ENCODE measurements around the gene FRAS1. TPM values are rescaled to one million over a fixed set of nuclear protein-coding genes. Genes with fewer than 3 reads are reported as not detected.

FRAS1 gene
- polyA plus RNA-seq, 2 of the 4 experiments (the other 2 are of a cell fraction) = 2.3 to 5.8 TPM

DNA sequence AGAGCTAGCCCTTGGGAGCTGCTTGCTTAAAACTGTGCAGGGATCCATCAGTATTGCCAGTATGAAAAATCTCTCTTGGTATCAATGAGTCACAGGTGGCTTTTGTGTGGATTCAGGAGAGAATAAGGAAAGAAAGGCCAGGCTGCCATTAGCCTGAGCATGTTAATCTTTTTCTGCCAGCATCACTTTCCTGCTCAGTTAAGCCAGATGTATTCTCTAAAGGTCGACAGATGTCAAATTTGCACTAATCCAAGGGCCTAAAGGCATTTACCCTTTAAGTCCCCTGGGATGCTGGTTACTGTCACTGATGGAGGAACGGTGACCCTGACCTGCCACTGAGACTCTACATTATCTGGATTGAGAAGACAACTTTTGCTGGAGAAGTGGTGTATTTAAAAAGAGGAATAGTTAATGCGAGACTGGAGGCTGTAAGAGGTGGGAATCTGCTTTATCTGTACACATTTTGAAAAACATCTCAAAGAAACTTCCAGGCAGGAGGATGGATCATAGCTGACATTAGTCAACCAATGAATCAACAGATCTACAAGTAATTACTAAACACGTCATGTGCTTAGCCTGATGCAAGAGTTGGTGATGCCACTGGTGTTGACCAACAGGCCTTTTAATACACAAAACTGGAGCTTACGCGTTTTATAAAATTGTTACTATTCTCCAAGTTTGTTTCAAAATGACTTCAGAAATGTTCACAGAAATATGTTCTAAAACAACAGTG lies 253.1 kb downstream of the FRAS1 start:
- WGBS (ENCODE audit: missing lambda C conversion rate) = 82% methylated on average over 6 of the region's 6 CpGs
- Histone ChIP-seq H3K4me3 (no peak overlapping the region), H3K4me1 (no peaks in the 10 kb centered on the region), H3K9me3 (no peaks in the 10 kb centered on the region), H3K27ac (no peak overlapping the region), H3K4me2 (no peak overlapping the region)
- ChIA-PET POLR2A (no interaction called here), CTCF (interaction anchor here (1.4 kb wide), 1 partner anchor 208 kb away, joined by 4 read pairs; no protein-coding TSS in a partner anchor)
- FAIRE-seq = no peak
- no peak for ATAC-seq
- DNase-seq (ENCODE audit: low read depth in 1 of 2, low spot score in 1 of 2) = no peak
- no peak for TF ChIP-seq FOSL2 (IDR thresholded peaks at IDR 0.05)
- no peak for TF ChIP-seq FOSL2 (CRISPR knock-in tag; IDR thresholded peaks at IDR 0.05)
- TF ChIP-seq E2F6 (IDR thresholded peaks at IDR 0.05; ENCODE audit: borderline replicate concordance, low read depth) = no peak
- no peak for TF ChIP-seq FOSB (CRISPR knock-in tag; IDR thresholded peaks at IDR 0.05)
- no peak for TF ChIP-seq CBX2 (IDR thresholded peaks at IDR 0.05; ENCODE audit: borderline replicate concordance, low read depth)
- no peak for TF ChIP-seq MAZ (IDR thresholded peaks at IDR 0.05; ENCODE audit: borderline replicate concordance, low read depth, low read length)
- TF ChIP-seq, protein P1, sequence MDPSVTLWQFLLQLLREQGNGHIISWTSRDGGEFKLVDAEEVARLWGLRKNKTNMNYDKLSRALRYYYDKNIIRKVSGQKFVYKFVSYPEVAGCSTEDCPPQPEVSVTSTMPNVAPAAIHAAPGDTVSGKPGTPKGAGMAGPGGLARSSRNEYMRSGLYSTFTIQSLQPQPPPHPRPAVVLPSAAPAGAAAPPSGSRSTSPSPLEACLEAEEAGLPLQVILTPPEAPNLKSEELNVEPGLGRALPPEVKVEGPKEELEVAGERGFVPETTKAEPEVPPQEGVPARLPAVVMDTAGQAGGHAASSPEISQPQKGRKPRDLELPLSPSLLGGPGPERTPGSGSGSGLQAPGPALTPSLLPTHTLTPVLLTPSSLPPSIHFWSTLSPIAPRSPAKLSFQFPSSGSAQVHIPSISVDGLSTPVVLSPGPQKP (IDR thresholded peaks at IDR 0.05; ENCODE audit: low read depth, low read length) = no peak
- no peak for TF ChIP-seq GATA3 (IDR thresholded peaks at IDR 0.05; ENCODE audit: borderline replicate concordance)
- TF ChIP-seq JUN (IDR thresholded peaks at IDR 0.05) = no peak
- TF ChIP-seq, protein P2, sequence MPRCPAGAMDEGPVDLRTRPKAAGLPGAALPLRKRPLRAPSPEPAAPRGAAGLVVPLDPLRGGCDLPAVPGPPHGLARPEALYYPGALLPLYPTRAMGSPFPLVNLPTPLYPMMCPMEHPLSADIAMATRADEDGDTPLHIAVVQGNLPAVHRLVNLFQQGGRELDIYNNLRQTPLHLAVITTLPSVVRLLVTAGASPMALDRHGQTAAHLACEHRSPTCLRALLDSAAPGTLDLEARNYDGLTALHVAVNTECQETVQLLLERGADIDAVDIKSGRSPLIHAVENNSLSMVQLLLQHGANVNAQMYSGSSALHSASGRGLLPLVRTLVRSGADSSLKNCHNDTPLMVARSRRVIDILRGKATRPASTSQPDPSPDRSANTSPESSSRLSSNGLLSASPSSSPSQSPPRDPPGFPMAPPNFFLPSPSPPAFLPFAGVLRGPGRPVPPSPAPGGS (IDR thresholded peaks at IDR 0.05) = no peak
- no peak for TF ChIP-seq HOXA7 (CRISPR knock-in tag; IDR thresholded peaks at IDR 0.05)
- TF ChIP-seq ZNF302 (CRISPR knock-in tag; IDR thresholded peaks at IDR 0.05) = no peak
- no peak for TF ChIP-seq BHLHE40 (IDR thresholded peaks at IDR 0.05; ENCODE audit: low read depth, low read length)

DNA sequence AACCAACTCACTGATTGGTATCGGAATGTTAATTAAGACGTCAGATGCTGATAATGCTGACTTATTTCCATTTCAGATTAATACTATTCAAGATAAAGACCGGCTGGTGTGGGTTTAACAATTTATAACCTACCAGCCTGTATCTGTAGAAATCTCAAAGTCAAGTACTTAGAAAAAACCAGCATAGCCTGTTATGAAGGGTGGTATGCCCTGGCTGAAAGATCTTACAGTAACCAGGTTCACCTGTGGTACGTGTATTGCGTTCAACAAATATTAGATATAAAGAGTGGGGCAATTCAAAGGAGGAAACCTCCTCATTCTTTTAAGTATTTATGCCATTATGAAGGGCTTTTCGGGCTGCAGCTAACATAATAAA lies 253.6 kb downstream of the FRAS1 start:
- DNase-seq (ENCODE audit: low read depth in 1 of 2, low spot score in 1 of 2) (no peak), FAIRE-seq (no peak), ATAC-seq (no peak)
- Histone ChIP-seq H3K9me3 (no peaks in the 10 kb centered on the region), H3K27ac (no peak overlapping the region), H3K4me2 (no peak overlapping the region), H3K4me3 (no peak overlapping the region), H3K4me1 (no peaks in the 10 kb centered on the region)
- TF ChIP-seq MYC (IDR thresholded peaks at IDR 0.05; ENCODE audit: borderline replicate concordance, low read length) (no peak), FOSL2 (IDR thresholded peaks at IDR 0.05) (no peak), FOSL2 (CRISPR knock-in tag; IDR thresholded peaks at IDR 0.05) (no peak), FOSB (CRISPR knock-in tag; IDR thresholded peaks at IDR 0.05) (no peak), SMC3 (IDR thresholded peaks at IDR 0.05) (no peak), CHD2 (IDR thresholded peaks at IDR 0.05; ENCODE audit: low read length, partially characterized antibody) (no peak), RARB (CRISPR knock-in tag; IDR thresholded peaks at IDR 0.05) (no peak), HES2 (IDR thresholded peaks at IDR 0.05) (no peak), EP300 (IDR thresholded peaks at IDR 0.05) (no peak), CBX8 (IDR thresholded peaks at IDR 0.05) (no peak)
- CTCF ChIA-PET = interaction anchor here (1.4 kb wide), 1 partner anchor 208 kb away, joined by 4 read pairs; no protein-coding TSS in a partner anchor
- POLR2A ChIA-PET = no interaction called here
- WGBS (ENCODE audit: missing lambda C conversion rate) = 66% methylated on average over 6 of the region's 6 CpGs

- Histone ChIP-seq H3K4me2 (no peak overlapping the region), H3K27ac (no peak overlapping the region), H3K4me3 (no peak overlapping the region), H3K4me1 (no peaks in the 10 kb centered on the region), H3K9me3 (no peaks in the 10 kb centered on the region)
- ChIA-PET POLR2A (no interaction called here), CTCF (interaction anchor here (1.9 kb wide), 1 partner anchor 251 kb away, joined by 8 read pairs; no protein-coding TSS in a partner anchor)
- no peak for TF ChIP-seq CHD4 (IDR thresholded peaks at IDR 0.05; ENCODE audit: borderline replicate concordance)
- no peak for TF ChIP-seq ZNF302 (CRISPR knock-in tag; IDR thresholded peaks at IDR 0.05)
- TF ChIP-seq ESRRA (IDR thresholded peaks at IDR 0.05; ENCODE audit: borderline replicate concordance, low read length) = no peak
- TF ChIP-seq PBX3 (IDR thresholded peaks at IDR 0.05) = no peak
- no peak for TF ChIP-seq E2F6 (IDR thresholded peaks at IDR 0.05; ENCODE audit: borderline replicate concordance, low read depth)
- no peak; a peak in 1 of 6 replicates for ATAC-seq
- FAIRE-seq = no peak
- WGBS (ENCODE audit: missing lambda C conversion rate) = 60% methylated on average over 4 of the region's 4 CpGs
- no peak for DNase-seq (ENCODE audit: low read depth in 1 of 2, low spot score in 1 of 2)
These were observed 254.2 kb downstream of the FRAS1 start for GRCh38 chr4:78311306-78311705.
